Adipocyte (in vitro differentiated cells): ENCODE measurements around the gene ENTHD1.

Experiments used
- DNase-seq: peaks from one replicate; pipeline ENCODE4 v3.0.0-alpha.2; 2015; ENCODE audit warnings: low read depth
- H3K27me3 ChIP-seq: replicated peaks from 2 replicates; pipeline ENCODE4 v1.7.0; 2013; ENCODE audit warnings: mild to moderate bottlenecking, low read length, moderate library complexity; ENCODE audit not compliant: control insufficient read depth, insufficient read depth
- H3K36me3 ChIP-seq: 2 replicates; pipeline ENCODE4 v1.7.0; 2013; ENCODE audit warnings: low read length, mild to moderate bottlenecking, moderate library complexity; ENCODE audit not compliant: control insufficient read depth, insufficient read depth, severe bottlenecking
- H3K4me1 ChIP-seq: 2 replicates; pipeline ENCODE4 v1.7.0; 2013; ENCODE audit warnings: mild to moderate bottlenecking, low read length, moderate library complexity; ENCODE audit not compliant: control insufficient read depth, insufficient read depth
- H3K4me3 ChIP-seq: 2 replicates; pipeline ENCODE4 v1.7.0; 2013; ENCODE audit warnings: mild to moderate bottlenecking, low read length, moderate library complexity
- H3K9ac ChIP-seq: 2 replicates; pipeline ENCODE4 v1.7.0; 2013; ENCODE audit warnings: mild to moderate bottlenecking, low read length, moderate library complexity
- H3K9me3 ChIP-seq: 2 replicates; pipeline ENCODE4 v1.7.0; 2013; ENCODE audit warnings: mild to moderate bottlenecking, low read length, moderate library complexity; ENCODE audit not compliant: control insufficient read depth

The ENTHD1 gene

GRCh38 chr22:39839204-39839603 lies 54.4 kb downstream of the ENTHD1 start:
- no peak overlapping the region for H3K9ac ChIP-seq
- DNase-seq, result no peak
- no peaks in the 10 kb centered on the region for H3K27me3 ChIP-seq
- no peaks in the 10 kb centered on the region for H3K9me3 ChIP-seq
- no peaks in the 10 kb centered on the region for H3K4me1 ChIP-seq
- no peak overlapping the region for H3K4me3 ChIP-seq
- H3K36me3 ChIP-seq, result no peaks in the 10 kb centered on the region

- Histone ChIP-seq H3K27me3 (peaks cover 15% of the 10 kb centered on the region), H3K9ac (no peak overlapping the region), H3K4me3 (no peak overlapping the region), H3K9me3 (no peaks in the 10 kb centered on the region), H3K4me1 (no peaks in the 10 kb centered on the region), H3K36me3 (no peaks in the 10 kb centered on the region)
- no peak for DNase-seq
Observed at GRCh38 chr22:39833610-39834009, 60.0 kb downstream of the ENTHD1 start.

- H3K4me3 ChIP-seq, result no peak overlapping the region
- DNase-seq, result no peak
- no peaks in the 10 kb centered on the region for H3K36me3 ChIP-seq
- H3K9ac ChIP-seq, result no peak overlapping the region
- peaks cover 15% of the 10 kb centered on the region for H3K27me3 ChIP-seq
- no peaks in the 10 kb centered on the region for H3K9me3 ChIP-seq
- no peaks in the 10 kb centered on the region for H3K4me1 ChIP-seq
Observed at GRCh38 chr22:39833093-39833492, 60.5 kb downstream of the ENTHD1 start.

- Histone ChIP-seq H3K4me3 (no peak overlapping the region), H3K4me1 (no peaks in the 10 kb centered on the region), H3K9me3 (no peaks in the 10 kb centered on the region), H3K27me3 (peaks cover 15% of the 10 kb centered on the region), H3K9ac (no peak overlapping the region), H3K36me3 (no peaks in the 10 kb centered on the region)
- DNase-seq, result no peak
Observed at GRCh38 chr22:39832627-39833074, 60.9 kb downstream of the ENTHD1 start.

- DNase-seq, result no peak
- H3K4me1 ChIP-seq, result peaks cover 2% of the 10 kb centered on the region
- H3K27me3 ChIP-seq, result peaks cover 4% of the 10 kb centered on the region
- no peaks in the 10 kb centered on the region for H3K36me3 ChIP-seq
- no peak overlapping the region for H3K9ac ChIP-seq
- no peaks in the 10 kb centered on the region for H3K9me3 ChIP-seq
- H3K4me3 ChIP-seq, result no peak overlapping the region
Observed at GRCh38 chr22:39825661-39826102, 67.9 kb downstream of the ENTHD1 start.

- no peak for DNase-seq
- no peaks in the 10 kb centered on the region for H3K9me3 ChIP-seq
Observed at GRCh38 chr22:39821008-39821407, 72.6 kb downstream of the ENTHD1 start.

GRCh38 chr22:39820256-39820655 lies 73.3 kb downstream of the ENTHD1 start:
- DNase-seq, result peak; percentile 25
- Histone ChIP-seq H3K9me3 (no peaks in the 10 kb centered on the region), H3K4me3 (no peak overlapping the region), H3K4me1 (peaks cover 37% of the 10 kb centered on the region), H3K36me3 (no peaks in the 10 kb centered on the region), H3K27me3 (no peaks in the 10 kb centered on the region), H3K9ac (no peak overlapping the region)

More at GRCh38 chr22:39821008-39821407, 72.6 kb downstream of the ENTHD1 start:
- Histone ChIP-seq H3K4me1 (peaks cover 29% of the 10 kb centered on the region), H3K4me3 (no peak overlapping the region), H3K9ac (no peak overlapping the region), H3K27me3 (no peaks in the 10 kb centered on the region), H3K36me3 (no peaks in the 10 kb centered on the region)

GRCh38 chr22:39819429-39819828 lies 74.1 kb downstream of the ENTHD1 start:
- H3K9me3 ChIP-seq, result no peaks in the 10 kb centered on the region
- H3K36me3 ChIP-seq, result no peaks in the 10 kb centered on the region
- H3K4me3 ChIP-seq, result no peak overlapping the region
- no peak overlapping the region for H3K9ac ChIP-seq
- H3K27me3 ChIP-seq, result no peaks in the 10 kb centered on the region
- no peak for DNase-seq
- peaks cover 45% of the 10 kb centered on the region for H3K4me1 ChIP-seq

GRCh38 chr22:39818094-39818493 lies 75.5 kb downstream of the ENTHD1 start:
- peaks cover 47% of the 10 kb centered on the region for H3K4me1 ChIP-seq
- no peak for DNase-seq
- no peak overlapping the region for H3K9ac ChIP-seq
- H3K9me3 ChIP-seq, result no peaks in the 10 kb centered on the region
- H3K36me3 ChIP-seq, result no peaks in the 10 kb centered on the region
- H3K4me3 ChIP-seq, result no peak overlapping the region
- H3K27me3 ChIP-seq, result no peaks in the 10 kb centered on the region

- H3K36me3 ChIP-seq, result no peaks in the 10 kb centered on the region
- H3K4me3 ChIP-seq, result no peak overlapping the region
- H3K9ac ChIP-seq, result peak overlapping the region; percentile 5
- peaks cover 47% of the 10 kb centered on the region for H3K4me1 ChIP-seq
- no peaks in the 10 kb centered on the region for H3K9me3 ChIP-seq
- peak; percentile 14 for DNase-seq
- H3K27me3 ChIP-seq, result no peaks in the 10 kb centered on the region
Observed at GRCh38 chr22:39815932-39816331, 77.6 kb downstream of the ENTHD1 start.

GRCh38 chr22:39814899-39815298 lies 78.7 kb downstream of the ENTHD1 start:
- Histone ChIP-seq H3K4me1 (peaks cover 37% of the 10 kb centered on the region), H3K4me3 (no peak overlapping the region), H3K27me3 (no peaks in the 10 kb centered on the region), H3K9me3 (no peaks in the 10 kb centered on the region), H3K36me3 (no peaks in the 10 kb centered on the region), H3K9ac (no peak overlapping the region)
- peak; percentile 1 for DNase-seq
